CD4-positive, alpha-beta T cell treated with Interleukin-15 for 4 hours (primary cell): ENCODE measurements around the gene TMEM255B.
"Not testable (repeated sequence)": the region's sequence is repeated elsewhere in the genome, so short reads cannot be mapped to it uniquely, and the experiment has no call there.

Experiments used
- DNase-seq: peaks from one replicate; pipeline ENCODE4 v3.0.0-alpha.2; 2020; ENCODE audit warnings: low spot score

TMEM255B gene

GRCh38 chr13:113787694-113788093 is 28.7 kb downstream of the TMEM255B start:
- DNase-seq = no peak

GRCh38 chr13:113788413-113789135 is 29.5 kb downstream of the TMEM255B start:
- no peak for DNase-seq

- no peak for DNase-seq
Observed at GRCh38 chr13:113789167-113789566, 30.1 kb downstream of the TMEM255B start.

- not testable (repeated sequence) for DNase-seq
Observed at GRCh38 chr13:113789931-113790330, 30.9 kb downstream of the TMEM255B start.

- no peak for DNase-seq
Observed at GRCh38 chr13:113791226-113791625, 32.2 kb downstream of the TMEM255B start.

GRCh38 chr13:113791761-113792160 is 32.7 kb downstream of the TMEM255B start:
- DNase-seq = no peak

GRCh38 chr13:113792236-113792770 is 33.3 kb downstream of the TMEM255B start:
- no peak for DNase-seq

GRCh38 chr13:113792886-113793717 is 34.1 kb downstream of the TMEM255B start:
- no peak for DNase-seq

GRCh38 chr13:113793718-113794085 is 34.7 kb downstream of the TMEM255B start:
- DNase-seq = no peak

- DNase-seq = no peak
Observed at GRCh38 chr13:113794086-113794485, 35.1 kb downstream of the TMEM255B start.

GRCh38 chr13:113794764-113795173 is 35.7 kb downstream of the TMEM255B start:
- DNase-seq = no peak

- not testable (repeated sequence) for DNase-seq
Observed at GRCh38 chr13:113795362-113795761, 36.3 kb downstream of the TMEM255B start.

- DNase-seq = no peak
Observed at GRCh38 chr13:113796211-113796963, 37.4 kb downstream of the TMEM255B start.

GRCh38 chr13:113796964-113797676 is 38.1 kb downstream of the TMEM255B start:
- DNase-seq = no peak

- no peak for DNase-seq
Observed at GRCh38 chr13:113798200-113798811, 39.3 kb downstream of the TMEM255B start.

GRCh38 chr13:113800576-113800926 is 41.5 kb downstream of the TMEM255B start:
- no peak for DNase-seq

GRCh38 chr13:113801289-113801961 is 42.4 kb downstream of the TMEM255B start:
- DNase-seq = no peak

- DNase-seq = no peak
Observed at GRCh38 chr13:113802090-113802531, 43.1 kb downstream of the TMEM255B start.

GRCh38 chr13:113802761-113803160 is 43.7 kb downstream of the TMEM255B start:
- no peak for DNase-seq

- no peak for DNase-seq
Observed at GRCh38 chr13:113803409-113804016, 44.5 kb downstream of the TMEM255B start.
